Transverse colon (tissue), 4 donors: ENCODE results near the gene STXBP5L.

Source experiments
- CTCF ChIP-seq, 5 experiments: fragments of 200-600 bp in 3 of 5; fragments of 450-650 bp in 2 of 5; sonication (generic) in 3 of 5; IDR thresholded peaks; 1 replicate in 2 of 5; 2 replicates in 3 of 5; pipeline ENCODE4 v1.5.1; 2016 to 2017; ENCODE audit warnings: antibody characterized with exemption in 5 of 5, inconsistent platforms in 3 of 5, mild to moderate bottlenecking in 2 of 5, moderate library complexity in 1 of 5
- EP300 ChIP-seq: sonication (generic); formaldehyde crosslinking; IDR thresholded peaks from one replicate; pipeline ENCODE4 v1.6.1; 2017; ENCODE audit warnings: antibody characterized with exemption, low read depth
- POLR2A ChIP-seq: fragments of 450-650 bp; IDR thresholded peaks from one replicate; pipeline ENCODE4 v1.6.1; 2016; ENCODE audit warnings: antibody characterized with exemption, mild to moderate bottlenecking, moderate library complexity
- POLR2AphosphoS5 ChIP-seq, 3 donors: sonication (generic); formaldehyde crosslinking; IDR thresholded peaks; one replicate each; pipeline ENCODE4 v1.6.1; 2016; ENCODE audit warnings: antibody characterized with exemption in 3 of 3

- TF ChIP-seq CTCF (IDR thresholded peaks at IDR 0.05) (no peak), POLR2AphosphoS5 (IDR thresholded peaks at IDR 0.05) (no peak), EP300 (no peak), POLR2A (no peak)
Measured at GRCh38 chr3:121330634-121331033, 422.6 kb downstream of the STXBP5L start.
